Measurements from ENCODE around the gene CRY2. TPM values are rescaled to one million over a fixed set of nuclear protein-coding genes. Genes with fewer than 3 reads are reported as not detected.

Gene CRY2
- polyA plus RNA-seq, 1 experiment, result 11.7 TPM

DNA sequence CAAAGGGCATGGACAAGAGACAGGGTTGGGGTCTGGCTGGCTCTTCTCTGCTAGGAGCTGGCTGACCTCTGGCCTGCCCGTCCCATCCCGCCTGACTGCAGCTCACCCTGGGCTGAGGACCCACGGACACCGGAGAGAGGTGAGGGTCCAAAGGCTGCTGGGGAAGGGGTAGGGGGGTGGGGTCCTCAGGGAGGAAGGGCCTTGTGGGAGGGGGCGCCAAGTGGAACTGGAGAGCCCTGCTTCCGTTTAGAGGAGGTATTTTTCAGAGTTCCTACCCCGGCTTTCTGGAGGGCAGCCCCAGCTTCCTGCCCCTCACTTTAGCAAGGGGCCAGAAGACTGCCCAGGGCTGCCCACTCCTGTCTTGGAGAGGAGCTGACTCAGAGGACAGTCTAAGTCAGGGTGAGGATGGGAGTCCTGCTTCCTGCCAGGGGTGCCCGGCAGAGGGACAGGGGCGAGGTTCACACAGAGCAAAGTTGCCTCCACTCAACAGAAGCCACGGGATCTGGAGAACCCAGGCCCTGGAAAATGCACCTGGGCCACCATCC lies 82.3 kb downstream of the CRY2 start:
- POLR2A ChIA-PET, result no interaction called here
- H3K27me3 ChIP-seq (ENCODE audit: control insufficient read depth, insufficient read depth, low read length), result peaks cover 17% of the 10 kb centered on the region
- H3K4me3 ChIP-seq (ENCODE audit: low read depth, low read length), result no peak overlapping the region
- TF ChIP-seq, protein P1, sequence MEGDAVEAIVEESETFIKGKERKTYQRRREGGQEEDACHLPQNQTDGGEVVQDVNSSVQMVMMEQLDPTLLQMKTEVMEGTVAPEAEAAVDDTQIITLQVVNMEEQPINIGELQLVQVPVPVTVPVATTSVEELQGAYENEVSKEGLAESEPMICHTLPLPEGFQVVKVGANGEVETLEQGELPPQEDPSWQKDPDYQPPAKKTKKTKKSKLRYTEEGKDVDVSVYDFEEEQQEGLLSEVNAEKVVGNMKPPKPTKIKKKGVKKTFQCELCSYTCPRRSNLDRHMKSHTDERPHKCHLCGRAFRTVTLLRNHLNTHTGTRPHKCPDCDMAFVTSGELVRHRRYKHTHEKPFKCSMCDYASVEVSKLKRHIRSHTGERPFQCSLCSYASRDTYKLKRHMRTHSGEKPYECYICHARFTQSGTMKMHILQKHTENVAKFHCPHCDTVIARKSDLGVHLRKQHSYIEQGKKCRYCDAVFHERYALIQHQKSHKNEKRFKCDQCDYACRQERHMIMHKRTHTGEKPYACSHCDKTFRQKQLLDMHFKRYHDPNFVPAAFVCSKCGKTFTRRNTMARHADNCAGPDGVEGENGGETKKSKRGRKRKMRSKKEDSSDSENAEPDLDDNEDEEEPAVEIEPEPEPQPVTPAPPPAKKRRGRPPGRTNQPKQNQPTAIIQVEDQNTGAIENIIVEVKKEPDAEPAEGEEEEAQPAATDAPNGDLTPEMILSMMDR (IDR thresholded peaks at IDR 0.05; ENCODE audit: low read depth, low read length), result no peak
- H3K27ac ChIP-seq (ENCODE audit: low read depth, low read length), result no peak overlapping the region
- CTCF ChIA-PET, result interaction anchor here (1.4 kb wide), 1 partner anchor 56 kb away, joined by 3 read pairs; no protein-coding TSS in a partner anchor
- H3K9me3 ChIP-seq (ENCODE audit: control insufficient read depth, insufficient read depth, low read length), result no peaks in the 10 kb centered on the region; the same call in 1 of the 2 replicates
- no peak for DNase-seq (ENCODE audit: low read depth, low spot score)

DNA sequence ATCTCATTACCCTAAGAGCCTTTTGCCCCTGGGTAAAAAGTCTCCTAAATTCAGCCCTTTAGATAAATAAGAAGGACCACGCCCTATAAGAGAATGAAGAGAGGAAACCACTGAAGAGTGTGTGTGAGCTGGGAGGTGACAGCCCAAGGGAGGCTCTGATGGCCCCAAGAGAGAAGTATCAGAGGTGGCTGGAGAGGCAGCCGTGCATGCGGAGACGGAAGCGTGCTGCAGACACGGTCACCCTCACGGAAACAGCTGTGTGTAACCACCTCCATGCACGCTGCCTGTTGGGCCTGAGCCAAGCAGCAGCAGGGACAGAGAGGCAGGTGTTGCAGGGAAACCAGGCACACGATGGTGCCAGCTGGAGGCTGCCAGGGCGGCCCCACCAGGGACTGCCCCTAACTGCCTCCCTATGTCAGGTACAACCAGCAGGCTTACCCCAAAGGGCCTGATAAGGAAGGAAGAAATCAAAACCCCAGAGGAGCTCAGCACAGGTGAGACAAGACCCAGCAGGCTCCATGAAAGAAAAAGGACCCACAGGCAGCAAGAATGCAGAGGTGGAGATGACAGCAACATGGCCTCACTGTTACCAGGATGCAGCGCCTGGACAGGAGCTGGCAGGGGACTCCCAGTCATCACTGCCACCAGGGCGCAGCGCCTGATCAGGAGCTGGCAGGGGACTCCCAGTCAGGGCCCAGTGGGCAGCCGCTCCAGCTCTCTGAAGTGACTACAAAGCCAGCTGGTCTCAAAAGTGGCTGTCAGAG lies 82.9 kb downstream of the CRY2 start:
- CTCF ChIA-PET, result interaction anchor here (1.1 to 2.1 kb wide), 3 partner anchors 34 to 76 kb away, joined by 3 to 5 read pairs (median 3); no protein-coding TSS in a partner anchor
- POLR2A ChIA-PET, result interaction anchor here (0.5 to 0.9 kb wide), 2 partner anchors 12 to 85 kb away, joined by 3 read pairs; no protein-coding TSS in a partner anchor
- no peaks in the 10 kb centered on the region; the same call in 1 of the 2 replicates for H3K9me3 ChIP-seq (ENCODE audit: control insufficient read depth, insufficient read depth, low read length)

DNA sequence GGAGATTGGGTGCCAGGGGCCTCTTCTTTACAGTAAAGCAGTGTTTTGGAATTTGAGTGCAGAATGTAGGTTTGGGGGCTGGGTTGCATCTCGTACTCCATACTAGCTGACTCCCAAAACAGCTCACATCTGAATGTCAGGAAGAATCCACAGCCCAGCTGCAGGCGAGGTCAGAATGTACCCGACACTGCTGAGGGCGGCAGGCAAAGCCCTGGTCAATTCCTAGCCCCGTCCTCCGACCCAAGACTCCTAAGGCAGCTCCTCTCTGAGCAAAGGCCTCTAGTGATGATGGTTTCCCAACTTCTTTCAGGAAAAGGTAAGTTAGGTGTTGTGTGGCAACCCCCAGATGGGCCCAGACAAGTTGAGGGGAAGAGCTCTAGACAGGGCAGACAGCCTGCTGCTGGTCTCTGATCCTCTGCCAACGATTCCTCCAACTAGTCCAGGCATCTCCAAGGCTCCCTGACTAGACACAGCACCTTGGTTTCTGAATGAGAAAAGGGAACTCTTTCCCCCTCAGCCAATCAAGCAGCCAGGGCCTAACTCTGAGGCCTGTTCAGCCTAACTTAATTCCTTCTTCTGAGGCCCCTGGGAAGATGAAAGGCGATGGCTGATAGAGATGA lies 83.8 kb downstream of the CRY2 start:
- TF ChIP-seq, protein P1 (IDR thresholded peaks at IDR 0.05; ENCODE audit: low read depth, low read length), result no peak
- DNase-seq (ENCODE audit: low read depth, low spot score), result no peak
- Histone ChIP-seq H3K27ac (ENCODE audit: low read depth, low read length) (no peak overlapping the region), H3K4me3 (ENCODE audit: low read depth, low read length) (no peak overlapping the region), H3K27me3 (ENCODE audit: control insufficient read depth, insufficient read depth, low read length) (peaks cover 4% of the 10 kb centered on the region), H3K9me3 (ENCODE audit: control insufficient read depth, insufficient read depth, low read length) (no peaks in the 10 kb centered on the region; the same call in 1 of the 2 replicates)
- POLR2A ChIA-PET, result interaction anchor here (0.5 to 0.9 kb wide), 2 partner anchors 13 to 84 kb away, joined by 3 read pairs; no protein-coding TSS in a partner anchor
- CTCF ChIA-PET, result interaction anchor here (1.1 to 2.1 kb wide), 2 partner anchors 33 to 75 kb away, joined by 3 to 5 read pairs; no protein-coding TSS in a partner anchor

More for the DNA sequence above, 82.9 kb downstream of the CRY2 start:
- TF ChIP-seq, protein P1 (IDR thresholded peaks at IDR 0.05; ENCODE audit: low read depth, low read length), result no peak
- H3K27ac ChIP-seq (ENCODE audit: low read depth, low read length), result no peak overlapping the region
- no peak overlapping the region for H3K4me3 ChIP-seq (ENCODE audit: low read depth, low read length)
- peaks cover 12% of the 10 kb centered on the region for H3K27me3 ChIP-seq (ENCODE audit: control insufficient read depth, insufficient read depth, low read length)
- no peak for DNase-seq (ENCODE audit: low read depth, low spot score)

GRCh38 chr11:45931739-45932138 lies 84.5 kb downstream of the CRY2 start:
- POLR2A ChIA-PET, result no interaction called here
- CTCF ChIA-PET, result interaction anchor here (2.1 kb wide), 1 partner anchor 33 kb away, joined by 5 read pairs; no protein-coding TSS in a partner anchor
- Histone ChIP-seq H3K9me3 (ENCODE audit: control insufficient read depth, insufficient read depth, low read length) (no peaks in the 10 kb centered on the region; the same call in 1 of the 2 replicates), H3K4me3 (ENCODE audit: low read depth, low read length) (no peak overlapping the region), H3K27ac (ENCODE audit: low read depth, low read length) (no peak overlapping the region), H3K27me3 (ENCODE audit: control insufficient read depth, insufficient read depth, low read length) (peaks cover 1% of the 10 kb centered on the region)
- TF ChIP-seq, protein P1 (IDR thresholded peaks at IDR 0.05; ENCODE audit: low read depth, low read length), result no peak
- DNase-seq (ENCODE audit: low read depth, low spot score), result no peak

All from AG04450 (cell line).